H1 (cell line): Measurements from ENCODE around the gene FGF11. TPM values are rescaled to one million over a fixed set of nuclear protein-coding genes. Genes with fewer than 3 reads are reported as not detected.

Experiments used
- CHD2 ChIP-seq: IDR thresholded peaks from 2 replicates; pipeline ENCODE4 v1.6.1; 2012; ENCODE audit warnings: low read length, improper control_type of control experiment
- CHD7 ChIP-seq: fragments of 300-600 bp; sonication (generic); IDR thresholded peaks from 2 replicates; pipeline ENCODE4 v1.7.1; 2012; ENCODE audit warnings: low read length, moderate library complexity, mild to moderate bottlenecking, inconsistent platforms; ENCODE audit not compliant: insufficient replicate concordance
- E2F6 ChIP-seq: IDR thresholded peaks from 2 replicates; pipeline ENCODE4 v1.6.1; 2012; ENCODE audit warnings: inconsistent platforms
- EP300 ChIP-seq, 2 experiments: IDR thresholded peaks; 1 replicate in 1 of 2; 2 replicates in 1 of 2; pipeline ENCODE4 v1.6.1; 2011 to 2012; ENCODE audit warnings: low read depth in 2 of 2, low read length in 2 of 2, mild to moderate bottlenecking in 2 of 2, borderline replicate concordance in 1 of 2, inconsistent platforms in 1 of 2, moderate library complexity in 1 of 2
- JUN ChIP-seq: IDR thresholded peaks from 2 replicates; pipeline ENCODE4 v1.6.1; 2011; ENCODE audit warnings: low read depth, mild to moderate bottlenecking, improper control_type of control experiment, low read length
- RBBP5 ChIP-seq: IDR thresholded peaks from 2 replicates; pipeline ENCODE4 v1.7.1; 2012; ENCODE audit warnings: low read depth, mild to moderate bottlenecking, inconsistent platforms, low read length, moderate library complexity, borderline replicate concordance
- polyA plus RNA-seq, 7 experiments: library from polyadenylated mRNA; depleted of rRNA in 3 of 7; stranded (reverse) in 5 of 7; unstranded in 2 of 7; fragments of >200 nt in 5 of 7; fragments of 200-250 nt in 2 of 7; gene quantifications; 1 replicate in 5 of 7; 2 replicates in 1 of 7; 4 replicates in 1 of 7; pipeline versions ENCODE4 v1.2.1 to v1.2.3, GENCODE V29; 2011 to 2013; ENCODE audit warnings: missing spikeins in 2 of 7, mixed read lengths in 2 of 7
- total RNA-seq: library from RNA; stranded (reverse); fragmentation: NEBNext Ultra II Directional; extraction: Animal tissue kit (Norgen Biotek cat#: 25700); gene quantifications from 2 replicates; pipeline ENCODE4 v1.2.1, GENCODE V29; 2021

The FGF11 gene
- total and polyA plus RNA-seq, 2 of the 8 experiments (the other 6 are each of a cell fraction or from before 2014, with no cell fraction given) = 11.8 to 26.1 TPM

- TF ChIP-seq CHD7 = no peak
- no peak for TF ChIP-seq E2F6
- TF ChIP-seq JUN = no peak
- no peak for TF ChIP-seq RBBP5
- TF ChIP-seq EP300 (IDR thresholded peaks at IDR 0.05; ENCODE audit: borderline replicate concordance in 1 of 2, low read depth in 2 of 2, low read length in 2 of 2) = no peak
- no peak for TF ChIP-seq CHD2
Observed at GRCh38 chr17:7464081-7464480, 24.8 kb downstream of the FGF11 start (continued).
